WTC11 (cell line): ENCODE measurements around the gene BIRC2. TPM values are rescaled to one million over a fixed set of nuclear protein-coding genes. Genes with fewer than 3 reads are reported as not detected.

Experiments
- ATAC-seq: fragments of 200-7000 bp; cut with Tn5 transposase; 2 replicates; pipeline ENCODE4 v1.10.0; 2021; ENCODE audit warnings: mild to moderate bottlenecking, moderate library complexity
- CTCF ChIA-PET: fragments of 300-600 bp; sonication (Branson Sonifier 250); formaldehyde crosslinking; loops from one replicate; lab custom pipeline; 2021; ENCODE audit warnings: antibody characterized with exemption; lab: Charles Lee
- POLR2A ChIA-PET: fragments of 350-600 bp; sonication (Branson Sonifier 250); formaldehyde crosslinking; loops from one replicate; lab custom pipeline; 2021; ENCODE audit warnings: antibody characterized with exemption; lab: Charles Lee
- DNase-seq: peaks from one replicate; pipeline ENCODE4 v3.0.0; 2021; ENCODE audit warnings: low spot score
- H3K27ac Mint-ChIP-seq: 2 replicates; pipeline ENCODE4 v1.8.0; 2021; ENCODE audit warnings: mixed read lengths
- H3K27me3 Mint-ChIP-seq: 2 replicates; pipeline ENCODE4 v1.8.0; 2021; ENCODE audit warnings: low read depth, mild to moderate bottlenecking, moderate library complexity, mixed read lengths
- H3K36me3 Mint-ChIP-seq: 2 replicates; pipeline ENCODE4 v1.8.0; 2021; ENCODE audit warnings: mixed read lengths
- H3K4me1 Mint-ChIP-seq: 2 replicates; pipeline ENCODE4 v1.8.0; 2022; ENCODE audit warnings: mixed read lengths
- H3K4me3 Mint-ChIP-seq: 2 replicates; pipeline ENCODE4 v1.8.0; 2021; ENCODE audit warnings: mild to moderate bottlenecking, moderate library complexity, mixed read lengths
- H3K9me3 Mint-ChIP-seq: 2 replicates; pipeline ENCODE4 v1.8.0; 2021; ENCODE audit warnings: mixed read lengths
- CTCF ChIP-seq: fragments of 200-600 bp; IDR thresholded peaks from 2 replicates; pipeline ENCODE4 v1.8.0; 2022; ENCODE audit warnings: antibody characterized with exemption
- E2F5 ChIP-seq: sonication (generic); formaldehyde crosslinking; IDR thresholded peaks from 2 replicates; pipeline ENCODE4 v1.8.1; 2022; ENCODE audit warnings: mild to moderate bottlenecking, moderate library complexity, missing genetic modification reagents
- EMX1 ChIP-seq: fragments of 250-450 bp; sonication (Bioruptor Pico); IDR thresholded peaks from 2 replicates; pipeline ENCODE4 v1.8.0; 2021; ENCODE audit warnings: mild to moderate bottlenecking
- ESRRA ChIP-seq: sonication (generic); formaldehyde crosslinking; IDR thresholded peaks from 2 replicates; pipeline ENCODE4 v1.8.1; 2022; ENCODE audit warnings: mild to moderate bottlenecking, missing genetic modification reagents, borderline replicate concordance
- ETV6 ChIP-seq: sonication (generic); formaldehyde crosslinking; IDR thresholded peaks from 2 replicates; pipeline ENCODE4 v1.8.1; 2022; ENCODE audit warnings: mild to moderate bottlenecking, missing genetic modification reagents
- GTF2I ChIP-seq: fragments of 250-450 bp; sonication (Bioruptor Pico); conservative IDR thresholded peaks from 2 replicates; pipeline ENCODE4 v1.4.0; 2021; ENCODE audit warnings: mild to moderate bottlenecking
- JAZF1 ChIP-seq: fragments of 250-450 bp; sonication (Bioruptor Pico); IDR thresholded peaks from 2 replicates; pipeline ENCODE4 v1.9.0; 2021; ENCODE audit warnings: moderate library complexity, mild to moderate bottlenecking, inconsistent platforms
- MYBL2 ChIP-seq: sonication (generic); formaldehyde crosslinking; IDR thresholded peaks from 2 replicates; pipeline ENCODE4 v1.8.1; 2023; ENCODE audit warnings: mild to moderate bottlenecking, moderate library complexity, missing genetic modification reagents
- NR3C1 ChIP-seq: sonication (generic); formaldehyde crosslinking; conservative IDR thresholded peaks from 2 replicates; pipeline ENCODE4 v1.8.1; 2023; ENCODE audit warnings: low read depth, mild to moderate bottlenecking, missing genetic modification reagents
- RELA ChIP-seq: sonication (generic); formaldehyde crosslinking; IDR thresholded peaks from 2 replicates; pipeline ENCODE4 v1.8.1; 2022; ENCODE audit warnings: missing genetic modification reagents, mild to moderate bottlenecking, borderline replicate concordance
- RORB ChIP-seq: fragments of 250-450 bp; sonication (Bioruptor Pico); IDR thresholded peaks from 2 replicates; pipeline ENCODE4 v1.9.0; 2021; ENCODE audit warnings: mild to moderate bottlenecking
- SOX15 ChIP-seq: fragments of 250-450 bp; sonication (Bioruptor Pico); IDR thresholded peaks from 2 replicates; pipeline ENCODE4 v1.9.0; 2021; ENCODE audit warnings: mild to moderate bottlenecking
- STAT6 ChIP-seq: sonication (generic); formaldehyde crosslinking; conservative IDR thresholded peaks from 2 replicates; pipeline ENCODE4 v1.8.1; 2023; ENCODE audit warnings: mild to moderate bottlenecking, low read depth, missing genetic modification reagents, moderate library complexity
- TEAD4 ChIP-seq: sonication (generic); formaldehyde crosslinking; IDR thresholded peaks from 2 replicates; pipeline ENCODE4 v1.8.0; 2022; ENCODE audit warnings: mild to moderate bottlenecking, missing genetic modification reagents
- USF2 ChIP-seq: sonication (generic); formaldehyde crosslinking; IDR thresholded peaks from 2 replicates; pipeline ENCODE4 v1.8.1; 2023; ENCODE audit warnings: mild to moderate bottlenecking, missing genetic modification reagents, moderate library complexity
- ZNF121 ChIP-seq: sonication (generic); formaldehyde crosslinking; IDR thresholded peaks from 2 replicates; pipeline ENCODE4 v1.8.0; 2023; ENCODE audit warnings: missing genetic modification reagents
- ZNF396 ChIP-seq: fragments of 250-450 bp; sonication (Bioruptor Pico); IDR thresholded peaks from 2 replicates; pipeline ENCODE4 v1.8.0; 2021; ENCODE audit warnings: mild to moderate bottlenecking, moderate library complexity, borderline replicate concordance
- ZNF532 ChIP-seq: fragments of 250-450 bp; sonication (Bioruptor Pico); IDR thresholded peaks from 2 replicates; pipeline ENCODE4 v1.9.0; 2021; ENCODE audit warnings: mild to moderate bottlenecking, borderline replicate concordance
- total RNA-seq: library from RNA; stranded (reverse); gene quantifications from 3 replicates; pipeline ENCODE4 v1.2.3, GENCODE V29; 2021

Gene BIRC2
- total RNA-seq, 1 experiment from 2014 or later, result 22.3 TPM

- no peak for TF ChIP-seq ZNF532
- TF ChIP-seq ETV6 (CRISPR knock-in tag), result no peak
- TF ChIP-seq NR3C1 (CRISPR knock-in tag), result no peak
- no peak for TF ChIP-seq ZNF121 (CRISPR knock-in tag)
- TF ChIP-seq JAZF1, result no peak
- TF ChIP-seq EMX1 (CRISPR knock-in tag), result no peak
- TF ChIP-seq, all 79 proteins: peak for 0
Observed at GRCh38 chr11:102314784-102315183, 32.2 kb upstream of the BIRC2 start (continued).

GRCh38 chr11:102316346-102316904 is 30.6 kb upstream of the BIRC2 start:
- TF ChIP-seq TEAD4 (no peak), USF2 (CRISPR knock-in tag) (no peak), RELA (no peak), E2F5 (CRISPR knock-in tag) (no peak), RORB (no peak), SOX15 (CRISPR knock-in tag) (no peak), MYBL2 (CRISPR knock-in tag) (no peak), GTF2I (CRISPR knock-in tag) (no peak), CTCF (no peak), ESRRA (CRISPR knock-in tag) (no peak), ZNF396 (CRISPR knock-in tag) (no peak), STAT6 (CRISPR knock-in tag) (no peak), ZNF121 (CRISPR knock-in tag) (no peak), ETV6 (CRISPR knock-in tag) (no peak)
- no peaks in the 10 kb centered on the region for H3K9me3 Mint-ChIP-seq
- peaks cover 7% of the 10 kb centered on the region; the same call in 1 of the 2 replicates for H3K4me1 Mint-ChIP-seq
- ChIA-PET CTCF (interaction anchor here (2.3 kb wide), 1 partner anchor 25 kb away, joined by 5 read pairs; no protein-coding TSS in a partner anchor), POLR2A (no interaction called here)
- no peaks in the 10 kb centered on the region for H3K36me3 Mint-ChIP-seq
- DNase-seq (no peak), ATAC-seq (no peak)
- 0 out of 2 replicates have a peak overlapping the region, but pooled peaks have one; percentile 1 for H3K4me3 Mint-ChIP-seq
- peaks cover 18% of the 10 kb centered on the region for H3K27me3 Mint-ChIP-seq
- H3K27ac Mint-ChIP-seq, result no peak overlapping the region
